PFSK-1 (cell line): ENCODE results near the gene ADGRG2.

Experiments used
- POLR2AphosphoS5 ChIP-seq: IDR thresholded peaks from 2 replicates; pipeline ENCODE4 v1.6.1; 2012; ENCODE audit warnings: low read depth, mild to moderate bottlenecking, control low read depth, low read length, moderate library complexity
- REST ChIP-seq, 2 experiments: IDR thresholded peaks; 2 replicates each; pipeline versions ENCODE4 v1.6.1 to v1.8.0; 2011 to 2012; ENCODE audit warnings: low read depth in 2 of 2, low read length in 2 of 2, control low read depth in 1 of 2, inconsistent platforms in 1 of 2, mild to moderate bottlenecking in 1 of 2, moderate library complexity in 1 of 2; ENCODE audit not compliant: insufficient read depth in 1 of 2
- SIN3A ChIP-seq: IDR thresholded peaks from 2 replicates; pipeline ENCODE4 v1.6.1; 2012; ENCODE audit warnings: mild to moderate bottlenecking, low read length, moderate library complexity, borderline replicate concordance; ENCODE audit not compliant: insufficient read depth
- TAF1 ChIP-seq: IDR thresholded peaks from 2 replicates; pipeline ENCODE4 v1.6.1; 2012; ENCODE audit warnings: low read length, control low read depth, borderline replicate concordance; ENCODE audit not compliant: insufficient read depth

GRCh38 chrX:18941896-18942295 is 180.4 kb downstream of the ADGRG2 start:
- TF ChIP-seq POLR2AphosphoS5 (no peak), TAF1 (no peak), SIN3A (no peak), REST (IDR thresholded peaks at IDR 0.05; ENCODE audit: insufficient read depth in 1 of 2, low read depth in 2 of 2, low read length in 2 of 2) (no peak)
